ENCODE measurements around the gene TRIP6. TPM values are rescaled to one million over a fixed set of nuclear protein-coding genes. Genes with fewer than 3 reads are reported as not detected.
"Not testable (repeated sequence)": the region's sequence is repeated elsewhere in the genome, so short reads cannot be mapped to it uniquely, and the experiment has no call there.

TRIP6 gene
- total RNA-seq, 2 donors from 2014 or later, result 107 to 114 TPM

DNA sequence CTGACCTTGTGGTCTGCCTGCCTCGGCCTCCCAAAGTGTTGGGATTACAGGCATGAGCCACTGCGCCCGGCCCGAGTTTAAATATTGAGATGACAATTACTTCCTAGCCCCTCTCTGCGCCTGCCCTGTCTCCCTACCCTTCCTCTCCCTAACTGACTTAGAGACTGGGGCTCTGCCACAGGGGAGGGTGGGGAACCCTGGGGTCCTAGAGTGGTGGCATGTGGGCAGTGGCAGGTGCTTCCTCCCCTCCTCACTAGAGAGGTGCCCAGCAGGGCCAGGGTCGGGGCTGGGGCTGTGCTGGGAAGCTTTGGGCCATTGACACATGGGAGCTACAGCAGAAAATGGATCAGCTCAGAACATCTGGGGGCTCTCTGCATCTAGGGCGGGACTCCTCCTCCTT lies 35.5 kb downstream of the TRIP6 start:
- WGBS, 2 experiments (ENCODE audit: insufficient coverage in 1 of 2, insufficient read length in 1 of 2), result 88 to 100% methylated on average over 1 to 7 of the region's 7 CpGs
- H3K9me3 Mint-ChIP-seq, result no peaks in the 10 kb centered on the region
- Histone ChIP-seq H3K36me3 (ENCODE audit: control insufficient read depth, insufficient read depth, low read length) (no peaks in the 10 kb centered on the region), H3K9ac (ENCODE audit: extremely low read depth, low read length, poor library complexity, severe bottlenecking) (no peak overlapping the region), H3K4me1 (ENCODE audit: control insufficient read depth, insufficient read depth, low read length) (no peaks in the 10 kb centered on the region), H3K27ac (ENCODE audit: low read depth, low read length) (no peak overlapping the region), H3K4me3 (ENCODE audit: low read length) (no peak overlapping the region), H3K9me3 (ENCODE audit: control insufficient read depth, low read length) (no peaks in the 10 kb centered on the region), H3K27me3 (ENCODE audit: control insufficient read depth, insufficient read depth, low read length, poor library complexity, severe bottlenecking) (no peaks in the 10 kb centered on the region)
- H3K4me1 Mint-ChIP-seq, result no peaks in the 10 kb centered on the region
- DNase-seq, result no peak
- TF ChIP-seq, protein P1, sequence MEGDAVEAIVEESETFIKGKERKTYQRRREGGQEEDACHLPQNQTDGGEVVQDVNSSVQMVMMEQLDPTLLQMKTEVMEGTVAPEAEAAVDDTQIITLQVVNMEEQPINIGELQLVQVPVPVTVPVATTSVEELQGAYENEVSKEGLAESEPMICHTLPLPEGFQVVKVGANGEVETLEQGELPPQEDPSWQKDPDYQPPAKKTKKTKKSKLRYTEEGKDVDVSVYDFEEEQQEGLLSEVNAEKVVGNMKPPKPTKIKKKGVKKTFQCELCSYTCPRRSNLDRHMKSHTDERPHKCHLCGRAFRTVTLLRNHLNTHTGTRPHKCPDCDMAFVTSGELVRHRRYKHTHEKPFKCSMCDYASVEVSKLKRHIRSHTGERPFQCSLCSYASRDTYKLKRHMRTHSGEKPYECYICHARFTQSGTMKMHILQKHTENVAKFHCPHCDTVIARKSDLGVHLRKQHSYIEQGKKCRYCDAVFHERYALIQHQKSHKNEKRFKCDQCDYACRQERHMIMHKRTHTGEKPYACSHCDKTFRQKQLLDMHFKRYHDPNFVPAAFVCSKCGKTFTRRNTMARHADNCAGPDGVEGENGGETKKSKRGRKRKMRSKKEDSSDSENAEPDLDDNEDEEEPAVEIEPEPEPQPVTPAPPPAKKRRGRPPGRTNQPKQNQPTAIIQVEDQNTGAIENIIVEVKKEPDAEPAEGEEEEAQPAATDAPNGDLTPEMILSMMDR (conservative IDR thresholded peaks at IDR 0.05), result no peak
- H3K27me3 Mint-ChIP-seq (ENCODE audit: insufficient read depth), result no peaks in the 10 kb centered on the region
- H3K27ac Mint-ChIP-seq, result no peak overlapping the region
- H3K4me3 Mint-ChIP-seq, result no peak overlapping the region
- H3K36me3 Mint-ChIP-seq (ENCODE audit: low read depth), result no peaks in the 10 kb centered on the region

DNA sequence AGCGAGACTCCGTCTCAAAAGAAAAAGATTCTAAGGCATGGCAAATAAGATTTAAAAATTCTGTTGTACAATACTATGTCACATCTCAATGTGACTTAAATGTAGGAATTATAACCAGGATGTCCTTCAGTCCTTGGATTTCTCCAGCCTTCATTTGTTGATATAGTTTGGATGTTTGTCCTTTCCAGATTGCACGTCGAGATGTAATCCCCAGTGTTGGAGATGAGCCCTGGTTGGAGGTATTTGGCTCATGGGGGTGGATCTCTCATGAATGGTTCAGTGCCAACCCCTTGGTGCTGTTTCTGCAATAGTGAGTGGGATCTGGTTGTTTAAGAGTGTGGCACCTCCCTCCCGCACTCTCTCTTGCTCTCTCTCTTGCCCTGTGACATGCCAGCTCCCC lies 41.3 kb downstream of the TRIP6 start:
- Mint-ChIP-seq H3K4me1 (no peaks in the 10 kb centered on the region), H3K4me3 (no peak overlapping the region), H3K9me3 (peaks cover 7% of the 10 kb centered on the region), H3K36me3 (ENCODE audit: low read depth) (peaks cover 3% of the 10 kb centered on the region), H3K27ac (no peak overlapping the region), H3K27me3 (ENCODE audit: insufficient read depth) (no peaks in the 10 kb centered on the region)
- no peak for DNase-seq
- TF ChIP-seq, protein P1 (conservative IDR thresholded peaks at IDR 0.05), result no peak
- Histone ChIP-seq H3K36me3 (ENCODE audit: control insufficient read depth, insufficient read depth, low read length) (no peaks in the 10 kb centered on the region), H3K4me1 (ENCODE audit: control insufficient read depth, insufficient read depth, low read length) (no peaks in the 10 kb centered on the region), H3K9me3 (ENCODE audit: control insufficient read depth, low read length) (no peaks in the 10 kb centered on the region), H3K9ac (ENCODE audit: extremely low read depth, low read length, poor library complexity, severe bottlenecking) (no peak overlapping the region), H3K27ac (ENCODE audit: low read depth, low read length) (no peak overlapping the region), H3K4me3 (ENCODE audit: low read length) (no peak overlapping the region), H3K27me3 (ENCODE audit: control insufficient read depth, insufficient read depth, low read length, poor library complexity, severe bottlenecking) (no peaks in the 10 kb centered on the region)
- WGBS, 2 experiments (ENCODE audit: insufficient coverage in 1 of 2, insufficient read length in 1 of 2), result 92 to 100% methylated on average over 1 to 5 of the region's 5 CpGs

- H3K27ac Mint-ChIP-seq; H3K4me1 Mint-ChIP-seq; H3K36me3 Mint-ChIP-seq (ENCODE audit: low read depth); H3K9me3 ChIP-seq (ENCODE audit: control insufficient read depth, low read length); DNase-seq; H3K27me3 Mint-ChIP-seq (ENCODE audit: insufficient read depth); H3K4me3 Mint-ChIP-seq; H3K27ac ChIP-seq (ENCODE audit: low read depth, low read length); H3K4me3 ChIP-seq (ENCODE audit: low read length); H3K9me3 Mint-ChIP-seq; H3K36me3 ChIP-seq (ENCODE audit: control insufficient read depth, insufficient read depth, low read length); H3K9ac ChIP-seq (ENCODE audit: extremely low read depth, low read length, poor library complexity, severe bottlenecking); H3K4me1 ChIP-seq (ENCODE audit: control insufficient read depth, insufficient read depth, low read length); H3K27me3 ChIP-seq (ENCODE audit: control insufficient read depth, insufficient read depth, low read length, poor library complexity, severe bottlenecking): not testable (repeated sequence)
- 91 to 96% methylated on average over 6 to 7 of the region's 7 CpGs for WGBS, 2 experiments (ENCODE audit: insufficient coverage in 1 of 2, insufficient read length in 1 of 2)
Observed at GRCh38 chr7:100910443-100910842, 43.3 kb downstream of the TRIP6 start.

GRCh38 chr7:100911484-100911883 lies 44.3 kb downstream of the TRIP6 start:
- H3K4me1 Mint-ChIP-seq, result no peaks in the 10 kb centered on the region
- H3K4me3 Mint-ChIP-seq, result no peak overlapping the region
- 90 to 95% methylated on average over 3 of the region's 3 CpGs for WGBS, 2 experiments (ENCODE audit: insufficient coverage in 1 of 2, insufficient read length in 1 of 2)
- no peak overlapping the region for H3K9ac ChIP-seq (ENCODE audit: extremely low read depth, low read length, poor library complexity, severe bottlenecking)
- no peaks in the 10 kb centered on the region for H3K4me1 ChIP-seq (ENCODE audit: control insufficient read depth, insufficient read depth, low read length)
- no peak overlapping the region for H3K27ac ChIP-seq (ENCODE audit: low read depth, low read length)
- H3K27me3 Mint-ChIP-seq (ENCODE audit: insufficient read depth), result no peaks in the 10 kb centered on the region
- peaks cover 3% of the 10 kb centered on the region for H3K36me3 Mint-ChIP-seq (ENCODE audit: low read depth)
- peaks cover 7% of the 10 kb centered on the region for H3K9me3 Mint-ChIP-seq
- H3K9me3 ChIP-seq (ENCODE audit: control insufficient read depth, low read length), result no peaks in the 10 kb centered on the region
- H3K36me3 ChIP-seq (ENCODE audit: control insufficient read depth, insufficient read depth, low read length), result no peaks in the 10 kb centered on the region
- no peak overlapping the region for H3K27ac Mint-ChIP-seq
- no peak overlapping the region for H3K4me3 ChIP-seq (ENCODE audit: low read length)
- TF ChIP-seq, protein P1 (conservative IDR thresholded peaks at IDR 0.05), result no peak
- DNase-seq, result no peak
- H3K27me3 ChIP-seq (ENCODE audit: control insufficient read depth, insufficient read depth, low read length, poor library complexity, severe bottlenecking), result no peaks in the 10 kb centered on the region

All from endodermal cell (in vitro differentiated cells).